Measurements from ENCODE around the gene ATG9B. TPM values are rescaled to one million over a fixed set of nuclear protein-coding genes. Genes with fewer than 3 reads are reported as not detected.

ATG9B gene
- total and polyA plus RNA-seq, 9 of the 15 experiments (the other 6 are each of a cell fraction or from before 2014, with no cell fraction given): 0.29 to 8.0 (median 2.1) TPM

- TF ChIP-seq ZNF175 (CRISPR knock-in tag; IDR thresholded peaks at IDR 0.05; ENCODE audit: low read depth) (no peak), ZNF143 (CRISPR knock-in tag; IDR thresholded peaks at IDR 0.05) (no peak), STAT6 (CRISPR knock-in tag; IDR thresholded peaks at IDR 0.05) (0 out of 2 replicates have a peak, but pooled peaks have one; percentile 51), CTCFL (IDR thresholded peaks at IDR 0.05; ENCODE audit: borderline replicate concordance, insufficient read depth, low read depth, low read length, poor library complexity, severe bottlenecking) (no peak), TRIM25 (IDR thresholded peaks at IDR 0.05; ENCODE audit: borderline replicate concordance) (no peak), SMAD4 (CRISPR knock-in tag; conservative IDR thresholded peaks at IDR 0.05) (no peak), NR3C1 (CRISPR knock-in tag; IDR thresholded peaks at IDR 0.05) (no peak), ZNF274 (IDR thresholded peaks at IDR 0.05; ENCODE audit: borderline replicate concordance, low read depth, low read length) (no peak), ZNF282 (CRISPR knock-in tag; IDR thresholded peaks at IDR 0.05) (no peak), ARID1B (IDR thresholded peaks at IDR 0.05) (0 out of 2 replicates have a peak, but pooled peaks have one; percentile 12), ZNF212 (CRISPR knock-in tag; IDR thresholded peaks at IDR 0.05) (no peak), YBX1 (IDR thresholded peaks at IDR 0.05) (no peak), CBFA2T3 (IDR thresholded peaks at IDR 0.05) (peak; percentile 59), XRCC4 (IDR thresholded peaks at IDR 0.05; ENCODE audit: extremely low read depth, insufficient read depth, insufficient read length) (no peak), TFAP4 (CRISPR knock-in tag; IDR thresholded peaks at IDR 0.05; ENCODE audit: borderline replicate concordance) (0 out of 2 replicates have a peak, but pooled peaks have one; percentile 33), SMAD1 (IDR thresholded peaks at IDR 0.05; ENCODE audit: low read depth, low read length, partially characterized antibody) (no peak), RBM25 (IDR thresholded peaks at IDR 0.05; ENCODE audit: low read depth, low read length, severe bottlenecking) (no peak), MYNN (IDR thresholded peaks at IDR 0.05) (no peak), MYNN (CRISPR knock-in tag; IDR thresholded peaks at IDR 0.05) (no peak), ZEB2 (IDR thresholded peaks at IDR 0.05) (0 out of 2 replicates have a peak, but pooled peaks have one; percentile 31), PHF21A (IDR thresholded peaks at IDR 0.05; ENCODE audit: borderline replicate concordance, low read depth) (no peak)
Observed at GRCh38 chr7:151024435-151025056, at the start of gene ATG9B (continued).
